Cerebellar cortex (tissue), 1 donor: Measurements from ENCODE around the gene COQ8A.

ENCODE experiments used
- DNase-seq: peaks from one replicate; pipeline ENCODE4 v3.0.0-alpha.2; 2015; ENCODE audit warnings: low spot score

Gene COQ8A

DNA sequence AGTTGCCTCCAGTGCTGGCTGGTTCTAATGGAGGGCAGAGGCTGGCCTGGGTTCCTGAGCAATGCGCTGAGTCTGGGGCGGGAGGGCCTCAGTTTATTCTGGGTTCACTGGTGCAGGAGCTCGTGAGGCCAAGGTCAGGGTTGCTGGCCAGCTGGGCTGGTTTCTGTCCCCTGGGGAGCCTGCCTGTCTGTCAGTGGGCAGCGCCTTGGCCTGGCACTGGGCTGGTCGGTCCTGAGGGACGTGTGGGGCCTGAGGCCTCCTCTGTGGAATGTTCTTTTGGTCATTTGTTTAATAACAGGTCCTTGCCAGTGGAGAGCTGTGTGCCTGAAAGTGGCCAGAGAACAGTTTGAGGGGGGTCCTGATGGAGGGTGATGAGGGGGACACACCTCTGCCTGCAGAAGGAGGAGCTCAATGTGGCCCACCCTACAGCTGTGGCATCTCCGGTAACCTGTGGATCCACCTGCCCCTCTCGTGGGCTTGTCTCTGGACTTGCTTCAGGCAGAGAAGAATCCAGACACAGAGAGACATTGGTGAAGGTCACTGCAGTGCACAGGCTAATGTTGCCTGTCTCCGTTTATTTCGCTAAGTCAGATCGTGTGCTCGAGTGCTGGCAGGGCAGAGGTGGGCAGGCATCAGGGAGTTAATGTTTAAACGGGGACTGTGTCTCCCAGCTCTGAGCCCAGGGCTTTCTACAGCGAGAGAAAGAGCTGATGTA lies 34.6 kb downstream of the COQ8A start:
- DNase-seq = no peak

GRCh38 chr1:226975259-226976250 lies 35.5 kb downstream of the COQ8A start:
- peak; percentile 47 for DNase-seq

DNA sequence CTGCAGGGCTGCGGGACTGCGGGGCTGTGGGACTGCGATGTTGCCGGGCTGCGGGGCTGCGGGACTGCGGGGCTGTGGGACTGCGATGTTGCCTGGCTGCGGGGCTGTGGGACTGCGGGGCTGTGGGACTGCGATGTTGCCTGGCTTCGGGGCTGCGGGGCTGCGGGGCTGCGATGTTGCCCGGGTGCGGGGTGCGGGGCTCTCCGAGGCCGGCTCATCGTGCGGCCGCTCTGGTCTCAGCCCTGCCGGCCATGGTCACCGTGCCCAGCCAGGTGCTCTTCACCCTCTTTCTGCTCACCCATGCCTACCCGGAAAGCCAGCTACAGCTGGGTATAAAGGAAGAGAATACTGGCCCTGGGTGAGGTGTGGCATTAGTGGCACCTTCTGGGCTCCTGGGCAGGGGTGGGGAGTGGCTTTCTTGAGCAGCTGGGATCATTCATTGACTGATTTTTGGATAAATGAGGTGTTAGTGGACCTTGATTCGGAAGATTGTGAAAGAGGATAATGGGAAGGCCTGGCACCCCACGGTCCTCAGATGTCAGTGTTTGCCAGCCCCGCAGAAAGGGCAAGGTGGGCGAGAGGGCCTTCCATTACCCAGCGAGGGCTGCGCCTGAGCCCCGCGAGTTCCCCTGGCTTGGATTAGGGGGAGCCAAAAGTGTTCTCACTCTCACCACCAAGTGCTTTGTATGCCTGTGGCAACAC lies 36.3 kb downstream of the COQ8A start:
- DNase-seq = no peak

GRCh38 chr1:226976978-226977642 lies 37.0 kb downstream of the COQ8A start:
- DNase-seq = no peak

GRCh38 chr1:226977643-226978431 lies 37.7 kb downstream of the COQ8A start:
- no peak for DNase-seq

DNA sequence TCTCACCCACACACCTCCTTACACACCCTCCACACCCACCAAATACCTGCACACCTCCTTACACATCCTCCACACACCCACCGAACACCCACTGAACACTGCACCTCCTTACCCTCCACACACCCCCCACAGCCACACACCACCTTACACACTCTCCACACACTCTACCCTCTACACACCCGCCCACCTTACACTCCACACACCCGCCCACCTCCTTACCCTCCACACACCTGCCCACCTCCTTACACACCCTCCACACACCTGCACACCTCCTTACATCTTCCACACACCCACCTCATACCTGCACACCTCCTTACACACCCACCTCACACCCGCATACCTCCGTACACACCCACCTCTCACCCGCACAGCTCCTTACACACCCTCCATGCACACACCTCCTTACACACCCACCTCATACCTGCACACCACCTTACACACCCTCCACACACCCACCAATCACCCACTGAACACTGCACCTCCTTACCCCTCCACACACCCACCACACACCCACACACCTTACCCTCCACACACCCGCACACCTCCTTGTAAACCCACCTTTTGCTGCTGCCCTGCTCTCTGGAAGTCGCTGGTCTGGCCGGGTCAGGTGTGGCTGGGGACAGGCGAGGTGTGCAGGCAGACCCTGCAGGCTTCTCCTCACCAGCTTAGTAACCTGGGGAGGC lies 38.5 kb downstream of the COQ8A start:
- DNase-seq = no peak

- DNase-seq = no peak
These were observed 39.0 kb downstream of the COQ8A start for GRCh38 chr1:226979115-226979516.

DNA sequence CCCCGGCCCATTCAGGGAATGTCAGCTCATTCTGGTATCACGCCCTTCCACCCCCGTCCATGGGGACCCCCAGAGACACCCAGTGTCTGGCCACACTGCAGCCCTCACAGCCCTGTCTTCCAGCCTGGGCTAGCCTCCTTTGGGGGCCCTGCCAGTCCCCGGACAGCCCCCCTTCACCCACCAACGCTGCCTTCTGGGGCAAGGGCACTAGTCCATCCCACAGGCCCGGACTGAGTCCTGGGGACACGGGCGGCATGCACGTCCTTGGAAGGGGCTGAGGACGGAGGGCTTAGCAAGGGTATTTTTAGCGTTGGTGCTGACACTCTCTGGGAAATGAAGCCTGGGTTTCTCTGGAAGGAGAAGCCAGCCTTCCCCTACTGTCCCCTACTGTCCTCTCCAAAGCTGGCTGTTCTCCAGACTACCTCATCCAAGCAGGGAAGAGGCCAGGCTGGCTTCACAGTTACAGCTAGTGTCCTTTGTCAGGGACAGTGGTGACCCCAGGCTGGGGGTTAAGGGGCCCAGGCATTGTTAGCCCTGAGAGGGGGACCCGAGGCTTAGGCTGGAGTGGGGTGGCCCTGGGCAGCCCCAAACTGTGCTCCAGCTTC lies 39.5 kb downstream of the COQ8A start:
- DNase-seq = peak; percentile 84

DNA sequence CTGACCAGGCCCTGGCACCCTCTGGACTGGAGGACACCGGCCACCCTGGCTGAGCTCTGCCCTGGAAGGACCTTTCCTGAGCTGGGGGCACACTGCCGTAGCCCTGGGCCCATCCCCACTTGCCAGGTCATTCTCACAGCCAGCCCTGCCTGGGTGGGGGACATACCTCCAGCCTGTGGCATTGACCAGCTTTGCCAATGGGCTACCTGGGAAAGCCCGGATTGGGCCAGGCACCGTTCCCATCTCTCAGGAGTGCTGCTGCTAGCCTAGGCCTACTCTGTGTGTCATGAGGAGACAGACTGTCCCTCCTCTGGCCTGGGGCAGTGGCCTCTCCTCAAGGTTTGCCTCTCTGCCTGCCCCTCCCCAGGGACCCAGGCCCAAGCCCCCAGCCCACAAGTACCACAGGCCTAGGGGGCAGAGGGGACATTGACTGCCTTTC lies 40.0 kb downstream of the COQ8A start:
- DNase-seq = no peak

- DNase-seq = no peak
These were observed 40.7 kb downstream of the COQ8A start for GRCh38 chr1:226980565-226981385.

GRCh38 chr1:226981386-226981817 lies 41.3 kb downstream of the COQ8A start:
- DNase-seq = no peak

DNA sequence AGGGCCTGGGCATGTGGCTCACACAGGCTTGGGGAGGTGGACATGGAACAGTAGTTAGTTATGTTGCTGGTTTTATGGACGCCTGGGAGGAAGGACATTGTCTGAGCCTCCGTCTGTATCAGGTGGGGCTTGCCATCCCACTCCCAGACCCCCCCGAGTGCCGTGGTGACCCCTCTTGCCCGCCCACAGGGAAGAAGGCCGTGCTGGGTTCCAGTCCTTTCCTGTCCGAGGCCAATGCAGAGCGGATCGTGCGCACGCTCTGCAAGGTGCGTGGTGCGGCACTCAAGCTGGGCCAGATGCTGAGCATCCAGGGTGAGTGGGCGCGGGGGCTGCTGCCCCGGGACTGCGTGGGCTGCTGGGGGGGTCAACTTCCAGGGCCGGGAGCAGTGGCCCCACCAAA lies 41.7 kb downstream of the COQ8A start:
- no peak for DNase-seq

DNA sequence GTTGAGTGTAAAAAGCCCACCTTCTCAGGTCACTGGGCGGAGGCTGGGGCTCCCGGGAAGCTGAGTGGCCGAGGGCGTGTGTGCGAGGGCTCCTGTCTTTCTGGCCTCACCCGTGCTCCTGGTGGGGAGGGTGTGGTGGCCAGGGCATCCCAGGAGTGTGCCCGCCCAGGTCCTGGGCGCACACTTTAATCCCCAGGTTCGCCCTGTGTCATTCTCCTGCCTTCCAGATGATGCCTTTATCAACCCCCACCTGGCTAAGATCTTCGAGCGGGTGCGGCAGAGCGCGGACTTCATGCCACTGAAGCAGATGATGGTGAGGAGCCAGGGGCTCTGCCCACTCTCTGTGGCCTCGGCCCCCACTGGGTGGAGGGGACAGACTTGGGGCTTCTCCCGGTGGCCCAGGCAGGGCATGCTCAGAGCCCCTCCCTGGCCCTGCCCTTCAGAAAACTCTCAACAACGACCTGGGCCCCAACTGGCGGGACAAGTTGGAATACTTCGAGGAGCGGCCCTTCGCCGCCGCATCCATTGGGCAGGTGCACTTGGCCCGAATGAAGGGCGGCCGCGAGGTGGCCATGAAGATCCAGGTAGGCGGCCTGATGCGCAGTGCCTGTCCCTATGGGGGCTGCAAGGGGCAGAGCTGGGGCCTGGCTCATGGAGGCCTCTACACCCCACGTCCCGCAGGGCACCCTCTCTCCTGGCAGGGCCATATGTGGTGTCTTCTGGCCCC lies 42.5 kb downstream of the COQ8A start:
- DNase-seq = no peak

GRCh38 chr1:226983247-226983991 lies 43.3 kb downstream of the COQ8A start:
- DNase-seq = no peak

- DNase-seq = no peak
These were observed 43.9 kb downstream of the COQ8A start for GRCh38 chr1:226983992-226984364.

DNA sequence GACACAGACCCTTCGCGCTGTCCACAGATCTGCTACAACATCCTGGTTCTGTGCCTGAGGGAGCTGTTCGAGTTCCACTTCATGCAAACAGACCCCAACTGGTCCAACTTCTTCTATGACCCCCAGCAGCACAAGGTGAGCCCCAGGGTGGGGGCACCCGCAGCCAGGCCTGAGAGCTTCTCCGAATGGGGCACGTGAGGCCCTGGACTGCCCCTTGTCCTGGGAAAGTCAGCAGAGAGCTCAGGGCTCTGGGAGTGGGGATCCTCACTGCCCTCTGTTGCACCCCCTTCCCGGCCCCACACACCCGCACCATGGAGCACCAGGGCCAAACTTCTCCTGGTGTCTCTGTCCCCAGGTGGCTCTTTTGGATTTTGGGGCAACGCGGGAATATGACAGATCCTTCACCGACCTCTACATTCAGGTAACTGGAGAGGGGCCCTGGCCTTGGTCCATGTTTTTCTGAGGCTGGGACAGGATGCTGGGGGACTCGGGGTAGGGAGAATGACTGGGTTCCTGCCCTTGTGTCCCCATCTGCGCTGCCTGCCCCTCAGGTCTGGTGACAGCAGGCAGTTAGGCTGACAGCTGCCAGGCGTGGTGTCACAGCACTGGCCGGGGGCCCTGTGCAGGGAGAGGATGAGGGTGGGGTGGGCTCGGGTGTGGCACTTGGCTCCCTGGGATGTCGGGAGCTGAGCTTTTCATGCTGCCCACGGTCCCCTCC lies 44.6 kb downstream of the COQ8A start:
- no peak for DNase-seq

- no peak for DNase-seq
These were observed 45.2 kb downstream of the COQ8A start for GRCh38 chr1:226985239-226985838.
